GM12878 (cell line): ENCODE results near the gene HOXB3. TPM values are rescaled to one million over a fixed set of nuclear protein-coding genes. Genes with fewer than 3 reads are reported as not detected.
A peak's percentile ranks its signal among the peaks of the same experiment; 100 is the strongest.

ENCODE experiments used
- ATAC-seq: fragments of 200-7000 bp; cut with Tn5 transposase; 3 replicates; pipeline ENCODE4 v1.9.1; 2020; ENCODE audit warnings: mild to moderate bottlenecking, moderate library complexity
- BruUV-seq: library from RNA; stranded (reverse); fragments of 400-500 nt; replicated peaks from 2 replicates; lab custom pipeline; 2021; lab: Mats Ljungman, UMichigan
- CTCF ChIA-PET: fragments of 300-600 bp; sonication (Branson Sonifier 250); formaldehyde crosslinking; extraction: SDS; loops from one replicate; lab custom pipeline; 2021; ENCODE audit warnings: inconsistent platforms; lab: Yijun Ruan, JAX
- POLR2A ChIA-PET: fragments of 350-600 bp; formaldehyde crosslinking; extraction: SDS; loops from one replicate; lab custom pipeline; 2021; ENCODE audit warnings: inconsistent platforms; lab: Charles Lee
- RAD21 ChIA-PET: fragments of 300-600 bp; sonication (Branson Sonifier 250); formaldehyde crosslinking; loops from one replicate; lab custom pipeline; 2023; ENCODE audit warnings: antibody characterized with exemption; ENCODE audit not compliant: unreplicated experiment; lab: Charles Lee
- SMC1A ChIA-PET: fragments of 300-600 bp; sonication (Branson Sonifier 250); formaldehyde crosslinking; loops from one replicate; lab custom pipeline; 2023; ENCODE audit not compliant: unreplicated experiment, uncharacterized antibody; lab: Charles Lee
- DNase-seq: peaks from one replicate; pipeline ENCODE4 v3.0.0-alpha.2; 2011; ENCODE audit warnings: low read depth, low spot score
- FAIRE-seq: peaks from 3 replicates; lab custom pipeline; 2011; peaks lifted over from hg19 to GRCh38; lab: Jason Lieb, UNC
- H2AFZ ChIP-seq: 2 replicates; pipeline ENCODE4 v1.6.0; 2011; ENCODE audit warnings: low read depth, low read length, control low read depth; ENCODE audit not compliant: control insufficient read depth
- H3K27ac ChIP-seq: 2 replicates; pipeline ENCODE4 v1.5.1; 2011; ENCODE audit warnings: control low read depth; ENCODE audit not compliant: control insufficient read depth, insufficient read depth
- H3K27me3 ChIP-seq, 2 experiments: replicated peaks in 1 of 2; 2 replicates each; pipeline versions ENCODE4 v1.6.0 to v1.6.1; 2011; ENCODE audit warnings: low read length in 1 of 2; ENCODE audit not compliant: control insufficient read depth in 2 of 2, insufficient read depth in 2 of 2
- H3K36me3 ChIP-seq, 2 experiments: 2 replicates each; pipeline ENCODE4 v1.5.1; 2011; ENCODE audit warnings: low read length in 1 of 2; ENCODE audit not compliant: control insufficient read depth in 2 of 2, insufficient read depth in 2 of 2
- H3K4me1 ChIP-seq: 2 replicates; pipeline ENCODE4 v1.6.1; 2011; ENCODE audit warnings: mild to moderate bottlenecking, low read length, moderate library complexity, mixed read lengths; ENCODE audit not compliant: control insufficient read depth, insufficient read depth
- H3K4me2 ChIP-seq: 2 replicates; pipeline ENCODE4 v1.6.0; 2011; ENCODE audit warnings: control low read depth; ENCODE audit not compliant: control insufficient read depth, insufficient read depth
- H3K4me3 ChIP-seq: fragments of 200-600 bp; sonication (generic); 2 replicates; pipeline ENCODE4 v1.5.1; 2016
- H3K79me2 ChIP-seq: 2 replicates; pipeline ENCODE4 v1.6.0; 2011; ENCODE audit warnings: low read length; ENCODE audit not compliant: control insufficient read depth, insufficient read depth
- H3K9ac ChIP-seq: 2 replicates; pipeline ENCODE4 v1.8.0; 2011; ENCODE audit warnings: low read length, control low read depth, mixed read lengths; ENCODE audit not compliant: control insufficient read depth, insufficient read depth
- H3K9me3 ChIP-seq: replicated peaks from 3 replicates; pipeline ENCODE4 v1.5.1; 2011; ENCODE audit warnings: mild to moderate bottlenecking, low read length; ENCODE audit not compliant: control insufficient read depth, insufficient read depth
- H4K20me1 ChIP-seq: 2 replicates; pipeline ENCODE4 v1.6.0; 2011; ENCODE audit not compliant: control insufficient read depth, insufficient read depth
- ATF7 ChIP-seq: fragments of 450-650 bp; IDR thresholded peaks from 2 replicates; pipeline ENCODE4 v1.6.1; 2016; ENCODE audit warnings: low read depth, mild to moderate bottlenecking
- BRCA1 ChIP-seq: IDR thresholded peaks from 2 replicates; pipeline ENCODE4 v1.6.1; 2011; ENCODE audit warnings: low read depth, low read length, improper control_type of control experiment
- CEBPB ChIP-seq, 2 experiments: fragments of 150-350 bp in 1 of 2; IDR thresholded peaks; 2 replicates each; pipeline ENCODE4 v1.6.1; 2012 to 2014; ENCODE audit warnings: low read depth in 2 of 2, low read length in 2 of 2, borderline replicate concordance in 1 of 2, inconsistent platforms in 1 of 2
- E2F4 ChIP-seq: IDR thresholded peaks from 2 replicates; pipeline ENCODE4 v1.6.1; 2012; ENCODE audit warnings: low read depth, low read length, improper control_type of control experiment
- EGR1 ChIP-seq, 2 experiments: IDR thresholded peaks; 1 replicate in 1 of 2; 2 replicates in 1 of 2; pipeline ENCODE4 v1.6.1; 2011 to 2012; ENCODE audit warnings: low read depth in 2 of 2, low read length in 2 of 2, borderline replicate concordance in 1 of 2, mild to moderate bottlenecking in 1 of 2, moderate library complexity in 1 of 2
- FOXM1 ChIP-seq: IDR thresholded peaks from 2 replicates; pipeline ENCODE4 v1.6.1; 2012; ENCODE audit warnings: low read depth, mild to moderate bottlenecking, inconsistent platforms, low read length, moderate library complexity
- IKZF2 ChIP-seq, 2 experiments: fragments of 450-650 bp; IDR thresholded peaks; 2 replicates each; pipeline ENCODE4 v1.6.1; 2017; ENCODE audit warnings: mild to moderate bottlenecking in 2 of 2, moderate library complexity in 2 of 2
- KAT2A ChIP-seq: conservative IDR thresholded peaks from 2 replicates; pipeline ENCODE4 v1.6.1; 2011; ENCODE audit warnings: low read depth, low read length; ENCODE audit not compliant: control insufficient read depth
- MEF2A ChIP-seq: IDR thresholded peaks from 2 replicates; pipeline ENCODE4 v1.6.1; 2011; ENCODE audit warnings: low read depth, mild to moderate bottlenecking, low read length, moderate library complexity; ENCODE audit not compliant: insufficient read depth
- NBN ChIP-seq: fragments of 450-650 bp; IDR thresholded peaks from 2 replicates; pipeline ENCODE4 v1.6.1; 2016
- NRF1 ChIP-seq: conservative IDR thresholded peaks from 2 replicates; pipeline ENCODE4 v1.6.1; 2011; ENCODE audit warnings: mild to moderate bottlenecking, low read depth, low read length, improper control_type of control experiment
- SIX5 ChIP-seq: IDR thresholded peaks from 2 replicates; pipeline ENCODE4 v1.6.1; 2011; ENCODE audit warnings: mild to moderate bottlenecking, low read depth, low read length, moderate library complexity; ENCODE audit not compliant: severe bottlenecking
- USF1 ChIP-seq: IDR thresholded peaks from 2 replicates; pipeline ENCODE4 v1.6.1; 2011; ENCODE audit warnings: borderline replicate concordance, low read depth, mild to moderate bottlenecking, moderate library complexity, mixed read lengths, low read length; ENCODE audit not compliant: insufficient read depth; ENCODE audit errors: extremely low read length
- YY1 ChIP-seq: IDR thresholded peaks from 2 replicates; pipeline ENCODE4 v1.6.1; 2011; ENCODE audit warnings: low read depth, mild to moderate bottlenecking, low read length
- ZNF687 ChIP-seq: fragments of 450-650 bp; IDR thresholded peaks from 2 replicates; pipeline ENCODE4 v1.6.1; 2017; ENCODE audit warnings: mild to moderate bottlenecking, moderate library complexity
- WGBS: methylation state at CpG from one replicate; pipeline ENCODE4 v1.1.6; 2016; ENCODE audit warnings: low lambda C conversion rate; ENCODE audit not compliant: insufficient replicate concordance, insufficient coverage; ENCODE audit errors: missing lambda C conversion rate; 5-methylcytosine and 5-hydroxymethylcytosine counted together
- in situ Hi-C: fragments of 300-500 bp; cut with MboI; formaldehyde crosslinking; loops from 9 replicates; pipeline ENCODE4 v1.14.3; 2018; ENCODE audit warnings: mixed read lengths
- intact Hi-C: fragments of 100-400 bp; cut with micrococcal nuclease; formaldehyde crosslinking; loops from one replicate; pipeline ENCODE4 v1.14.2; 2022; ENCODE audit not compliant: unreplicated experiment
- polyA plus RNA-seq, 11 experiments: library from polyadenylated mRNA; depleted of rRNA in 4 of 11; unstranded in 6 of 11; stranded (reverse) in 5 of 11; fragments of >200 nt; fragmentation: Nextera tagmentation in 4 of 11; fragmentation: Illumina TruSeq in 1 of 11; extraction: Ambion mirVana in 4 of 11; extraction: Trizol in 1 of 11; gene quantifications; 1 replicate in 1 of 11; 2 replicates in 10 of 11; pipeline versions ENCODE4 v1.2.1 to v1.2.3, GENCODE V29; 2011 to 2016; ENCODE audit warnings: inconsistent platforms in 2 of 11, missing spikeins in 2 of 11, low read depth in 1 of 11
- total RNA-seq, 4 experiments: library from RNA; depleted of rRNA in 3 of 4; stranded (reverse); fragments of >200 nt in 3 of 4; fragmentation: Illumina TruSeq in 1 of 4; extraction: Trizol in 1 of 4; gene quantifications; 2 replicates each; pipeline versions ENCODE4 v1.2.1 to v1.2.3, GENCODE V29; 2013 to 2021

Gene HOXB3
- total and polyA plus RNA-seq, 10 of the 15 experiments (the other 5 are each of a cell fraction or from before 2014, with no cell fraction given): 0.19 to 7.7 (median 2.9) TPM

GRCh38 chr17:48541577-48542113 is 48.4 kb downstream of the HOXB3 start:
- ATAC-seq (peak; percentile 40), DNase-seq (no peak), FAIRE-seq (no peak)
- Histone ChIP-seq H3K9ac (peak overlapping the region; percentile 77), H3K4me2 (peak overlapping the region; percentile 40), H3K4me3 (peak overlapping the region; percentile 81; the same call in 1 of the 2 replicates), H3K79me2 (peaks cover 12% of the 10 kb centered on the region), H3K27ac (peak overlapping the region; percentile 49), H3K36me3 (no peaks in the 10 kb centered on the region), H4K20me1 (no peaks in the 10 kb centered on the region), H3K27me3 (peaks cover 0 to 4% of the 10 kb centered on the region in 2 experiments; a peak in 1 of 4 replicates), H3K4me1 (peaks cover 7% of the 10 kb centered on the region), H3K9me3 (no peaks in the 10 kb centered on the region), H2AFZ (peak overlapping the region; percentile 66)
- ChIA-PET RAD21 (interaction anchor here (0.7 to 3.3 kb wide), 7 partner anchors 31 to 194 kb away, joined by 3 to 18 read pairs (median 4); no protein-coding TSS in a partner anchor), CTCF (interaction anchor here (0.6 to 2.8 kb wide), 6 partner anchors 16 to 279 kb away, joined by 3 to 12 read pairs (median 4); no protein-coding TSS in a partner anchor), SMC1A (interaction anchor here (0.7 to 2.8 kb wide), 9 partner anchors 8 to 189 kb away, joined by 3 to 13 read pairs (median 3); no protein-coding TSS in a partner anchor), POLR2A (interaction anchor here (0.7 to 2.0 kb wide), 6 partner anchors 31 to 180 kb away, joined by 3 to 4 read pairs (median 3); no protein-coding TSS in a partner anchor)
- in situ Hi-C loops (no loop called here), intact Hi-C loops (loop anchor here (2.0 to 5.0 kb wide), 2 partner anchors 31 to 49 kb away; no protein-coding TSS in a partner anchor)
- BruUV-seq: no TSS peak
- WGBS: 23% methylated on average over 22 of the region's 36 CpGs
- 0 out of 2 replicates have a peak, but pooled peaks have one; percentile 18 for TF ChIP-seq NBN
- TF ChIP-seq USF1: no peak
- no peak for TF ChIP-seq NRF1
- no peak for TF ChIP-seq SIX5
- TF ChIP-seq EGR1 (IDR thresholded peaks at IDR 0.05; ENCODE audit: borderline replicate concordance in 1 of 2, low read depth in 2 of 2, low read length in 2 of 2): no peak
- TF ChIP-seq E2F4: no peak
- TF ChIP-seq BRCA1: no peak
- TF ChIP-seq KAT2A: no peak
- peak; percentile 93 for TF ChIP-seq YY1
- peak; percentile 67 to 69 for TF ChIP-seq IKZF2 (IDR thresholded peaks at IDR 0.05)
- no peak for TF ChIP-seq CEBPB (IDR thresholded peaks at IDR 0.05; ENCODE audit: borderline replicate concordance in 1 of 2, low read depth in 2 of 2, low read length in 2 of 2)
- no peak for TF ChIP-seq FOXM1
- no peak for TF ChIP-seq MEF2A
- no peak for TF ChIP-seq ATF7
- TF ChIP-seq ZNF687: peak; percentile 37; the same call in 1 of the 2 replicates
